ENCODE results near the gene MT1G.

DNA sequence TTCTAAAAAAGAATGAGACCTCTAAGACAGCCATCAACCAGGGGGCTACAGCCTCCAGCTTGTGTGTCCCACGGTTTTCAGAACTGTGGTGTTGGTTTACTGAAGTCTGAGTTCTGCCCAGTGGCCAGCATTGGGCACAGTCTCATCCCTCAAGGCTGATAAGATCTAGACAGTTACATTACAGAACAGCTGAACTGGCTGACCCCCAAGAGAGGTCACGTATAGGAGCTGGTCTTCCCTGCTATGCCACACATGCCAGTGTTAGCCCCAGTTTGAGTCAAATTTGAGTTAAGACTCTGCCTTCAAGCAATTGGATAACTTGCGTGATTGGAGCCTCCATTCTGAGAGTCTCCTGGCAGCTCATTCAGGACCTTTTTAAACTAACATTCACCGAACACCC, 47.3 kb upstream of the MT1G start:
- TF ChIP-seq CTCF (IDR thresholded peaks at IDR 0.05) (no peak), RAD21 (IDR thresholded peaks at IDR 0.05; ENCODE audit: low read length) (no peak), GABPA (IDR thresholded peaks at IDR 0.05; ENCODE audit: low read depth) (no peak), EP300 (IDR thresholded peaks at IDR 0.05; ENCODE audit: borderline replicate concordance in 1 of 2, low read depth in 1 of 2, low read length in 1 of 2) (no peak), SMC3 (IDR thresholded peaks at IDR 0.05; ENCODE audit: low read depth, low read length) (no peak), POLR2AphosphoS5 (IDR thresholded peaks at IDR 0.05; ENCODE audit: low read depth, low read length) (no peak), JUND (IDR thresholded peaks at IDR 0.05) (no peak), NFIC (IDR thresholded peaks at IDR 0.05; ENCODE audit: borderline replicate concordance) (no peak), FOSL2 (IDR thresholded peaks at IDR 0.05; ENCODE audit: borderline replicate concordance, low read depth) (no peak)
- TF ChIP-seq, protein P1, sequence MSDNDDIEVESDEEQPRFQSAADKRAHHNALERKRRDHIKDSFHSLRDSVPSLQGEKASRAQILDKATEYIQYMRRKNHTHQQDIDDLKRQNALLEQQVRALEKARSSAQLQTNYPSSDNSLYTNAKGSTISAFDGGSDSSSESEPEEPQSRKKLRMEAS (IDR thresholded peaks at IDR 0.05; ENCODE audit: low read depth): no peak

Data from SK-N-SH (cell line).